ENCODE measurements around the gene DELE1.

DELE1 gene

GRCh38 chr5:141945511-141946051 is 21.9 kb downstream of the DELE1 start:
- no peak for TF ChIP-seq EZH2 (IDR thresholded peaks at IDR 0.05; ENCODE audit: borderline replicate concordance, low read depth, low read length, severe bottlenecking)
- TF ChIP-seq CTCF (IDR thresholded peaks at IDR 0.05; ENCODE audit: borderline replicate concordance, extremely low read depth, low read length, poor library complexity, severe bottlenecking) = no peak
- Histone ChIP-seq H3K36me3 (ENCODE audit: insufficient read depth, low read length) (no peaks in the 10 kb centered on the region), H3K4me2 (ENCODE audit: insufficient read depth, low read length) (no peak overlapping the region), H3K4me3 (ENCODE audit: low read depth in 1 of 2, low read length in 2 of 2) (no peak overlapping the region), H3K27ac (ENCODE audit: low read length) (no peak overlapping the region), H3K79me2 (ENCODE audit: insufficient read depth, low read length) (no peaks in the 10 kb centered on the region), H2AFZ (ENCODE audit: low read depth, low read length) (no peak overlapping the region), H3K9me3 (ENCODE audit: insufficient read depth, low read length, severe bottlenecking) (no peaks in the 10 kb centered on the region), H3K27me3 (ENCODE audit: insufficient read depth, low read length, poor library complexity) (no peaks in the 10 kb centered on the region), H3K4me1 (ENCODE audit: insufficient read depth, low read length) (no peaks in the 10 kb centered on the region), H3K9ac (ENCODE audit: low read depth, low read length) (no peak overlapping the region), H4K20me1 (ENCODE audit: insufficient read depth, low read length) (no peaks in the 10 kb centered on the region)
- DNase-seq (no peak), ATAC-seq (ENCODE audit: insufficient read depth, low read depth) (no peak)

GRCh38 chr5:141947316-141947715 is 23.6 kb downstream of the DELE1 start:
- no peak overlapping the region for H3K9ac ChIP-seq (ENCODE audit: low read depth, low read length)
- H3K27me3 ChIP-seq (ENCODE audit: insufficient read depth, low read length, poor library complexity) = no peaks in the 10 kb centered on the region
- H4K20me1 ChIP-seq (ENCODE audit: insufficient read depth, low read length) = no peaks in the 10 kb centered on the region
- H3K4me1 ChIP-seq (ENCODE audit: insufficient read depth, low read length) = no peaks in the 10 kb centered on the region
- ATAC-seq (ENCODE audit: insufficient read depth, low read depth) = no peak
- H3K9me3 ChIP-seq (ENCODE audit: insufficient read depth, low read length, severe bottlenecking) = no peaks in the 10 kb centered on the region
- no peak overlapping the region for H3K27ac ChIP-seq (ENCODE audit: low read length)
- no peak overlapping the region for H2AFZ ChIP-seq (ENCODE audit: low read depth, low read length)
- H3K4me3 ChIP-seq (ENCODE audit: low read depth in 1 of 2, low read length in 2 of 2) = no peak overlapping the region
- no peaks in the 10 kb centered on the region for H3K79me2 ChIP-seq (ENCODE audit: insufficient read depth, low read length)
- H3K36me3 ChIP-seq (ENCODE audit: insufficient read depth, low read length) = no peaks in the 10 kb centered on the region
- H3K4me2 ChIP-seq (ENCODE audit: insufficient read depth, low read length) = no peak overlapping the region
- TF ChIP-seq CTCF (IDR thresholded peaks at IDR 0.05; ENCODE audit: borderline replicate concordance, extremely low read depth, low read length, poor library complexity, severe bottlenecking) (no peak), EZH2 (IDR thresholded peaks at IDR 0.05; ENCODE audit: borderline replicate concordance, low read depth, low read length, severe bottlenecking) (no peak)
- DNase-seq = no peak

- H3K4me1 ChIP-seq (ENCODE audit: insufficient read depth, low read length) = no peaks in the 10 kb centered on the region
Measured at GRCh38 chr5:141948812-141949211, 25.1 kb downstream of the DELE1 start.

More at GRCh38 chr5:141948812-141949211, 25.1 kb downstream of the DELE1 start:
- Histone ChIP-seq H3K79me2 (ENCODE audit: insufficient read depth, low read length) (no peaks in the 10 kb centered on the region), H3K4me3 (ENCODE audit: low read depth in 1 of 2, low read length in 2 of 2) (no peak overlapping the region), H2AFZ (ENCODE audit: low read depth, low read length) (no peak overlapping the region), H3K27me3 (ENCODE audit: insufficient read depth, low read length, poor library complexity) (no peaks in the 10 kb centered on the region), H3K27ac (ENCODE audit: low read length) (no peak overlapping the region), H4K20me1 (ENCODE audit: insufficient read depth, low read length) (no peaks in the 10 kb centered on the region), H3K4me2 (ENCODE audit: insufficient read depth, low read length) (no peak overlapping the region), H3K9me3 (ENCODE audit: insufficient read depth, low read length, severe bottlenecking) (no peaks in the 10 kb centered on the region), H3K36me3 (ENCODE audit: insufficient read depth, low read length) (no peaks in the 10 kb centered on the region), H3K9ac (ENCODE audit: low read depth, low read length) (no peak overlapping the region)
- no peak for TF ChIP-seq EZH2 (IDR thresholded peaks at IDR 0.05; ENCODE audit: borderline replicate concordance, low read depth, low read length, severe bottlenecking)
- TF ChIP-seq CTCF (IDR thresholded peaks at IDR 0.05; ENCODE audit: borderline replicate concordance, extremely low read depth, low read length, poor library complexity, severe bottlenecking) = no peak
- ATAC-seq (ENCODE audit: insufficient read depth, low read depth) (no peak), DNase-seq (no peak)
